ENCODE measurements around the gene NUMA1. TPM values are rescaled to one million over a fixed set of nuclear protein-coding genes. Genes with fewer than 3 reads are reported as not detected.

NUMA1 gene
- total and polyA plus RNA-seq, 2 experiments from 2014 or later, result 119 to 417 TPM

DNA sequence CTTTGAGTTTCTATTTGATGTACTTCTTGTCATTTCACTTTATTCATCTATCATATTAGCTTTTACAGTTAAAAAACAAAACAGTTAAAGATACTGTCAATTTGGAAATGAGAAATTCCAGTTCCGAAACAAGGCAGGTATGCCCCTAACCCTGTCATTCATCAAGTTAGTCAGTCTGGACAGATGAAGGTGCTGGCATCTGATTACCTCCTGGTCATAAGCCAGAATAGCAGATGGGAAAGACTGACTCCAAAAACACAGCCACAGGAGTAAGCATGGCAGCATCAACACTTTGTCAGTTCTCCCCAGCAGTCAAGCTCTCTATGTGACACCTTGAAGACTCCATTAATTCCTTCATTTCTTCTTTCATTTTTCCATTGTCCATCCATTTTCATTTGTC, 4.6 kb upstream of the NUMA1 start:
- Histone ChIP-seq H3K36me3 (no peaks in the 10 kb centered on the region), H3K27ac (no peak overlapping the region), H3K9me3 (ENCODE audit: low read depth) (no peaks in the 10 kb centered on the region), H3K4me3 (no peak overlapping the region), H3K4me1 (ENCODE audit: low read depth) (no peaks in the 10 kb centered on the region), H3K27me3 (no peaks in the 10 kb centered on the region)
- no peak for DNase-seq (ENCODE audit: low read depth in 1 of 2, low spot score in 1 of 2)
- TF ChIP-seq, protein P1, sequence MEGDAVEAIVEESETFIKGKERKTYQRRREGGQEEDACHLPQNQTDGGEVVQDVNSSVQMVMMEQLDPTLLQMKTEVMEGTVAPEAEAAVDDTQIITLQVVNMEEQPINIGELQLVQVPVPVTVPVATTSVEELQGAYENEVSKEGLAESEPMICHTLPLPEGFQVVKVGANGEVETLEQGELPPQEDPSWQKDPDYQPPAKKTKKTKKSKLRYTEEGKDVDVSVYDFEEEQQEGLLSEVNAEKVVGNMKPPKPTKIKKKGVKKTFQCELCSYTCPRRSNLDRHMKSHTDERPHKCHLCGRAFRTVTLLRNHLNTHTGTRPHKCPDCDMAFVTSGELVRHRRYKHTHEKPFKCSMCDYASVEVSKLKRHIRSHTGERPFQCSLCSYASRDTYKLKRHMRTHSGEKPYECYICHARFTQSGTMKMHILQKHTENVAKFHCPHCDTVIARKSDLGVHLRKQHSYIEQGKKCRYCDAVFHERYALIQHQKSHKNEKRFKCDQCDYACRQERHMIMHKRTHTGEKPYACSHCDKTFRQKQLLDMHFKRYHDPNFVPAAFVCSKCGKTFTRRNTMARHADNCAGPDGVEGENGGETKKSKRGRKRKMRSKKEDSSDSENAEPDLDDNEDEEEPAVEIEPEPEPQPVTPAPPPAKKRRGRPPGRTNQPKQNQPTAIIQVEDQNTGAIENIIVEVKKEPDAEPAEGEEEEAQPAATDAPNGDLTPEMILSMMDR (IDR thresholded peaks at IDR 0.05; ENCODE audit: low read depth, low read length), result no peak

DNA sequence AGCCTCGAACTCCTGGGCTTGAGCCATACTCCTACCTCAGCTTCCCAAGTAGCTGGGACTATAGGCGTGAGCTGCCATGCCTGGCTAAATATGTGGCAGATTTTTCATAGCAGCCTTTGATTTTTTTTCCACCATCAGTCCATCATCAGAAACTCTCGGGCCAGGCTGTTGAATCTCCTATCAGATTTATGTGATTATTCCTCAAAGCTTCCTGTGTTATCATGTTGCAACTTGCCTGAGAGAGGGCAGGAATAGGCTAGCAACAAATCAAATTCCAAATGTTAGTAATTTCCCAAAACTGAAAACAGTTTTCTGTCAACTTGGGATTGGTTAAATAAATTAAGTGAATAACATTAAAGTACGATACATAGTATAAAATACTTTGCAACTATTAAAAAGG, 3.7 kb upstream of the NUMA1 start:
- no peaks in the 10 kb centered on the region for H3K27me3 ChIP-seq
- H3K9me3 ChIP-seq (ENCODE audit: low read depth), result no peaks in the 10 kb centered on the region
- H3K4me3 ChIP-seq, result no peak overlapping the region
- H3K36me3 ChIP-seq, result no peaks in the 10 kb centered on the region
- TF ChIP-seq, protein P1 (IDR thresholded peaks at IDR 0.05; ENCODE audit: low read depth, low read length), result no peak
- H3K27ac ChIP-seq, result no peak overlapping the region
- H3K4me1 ChIP-seq (ENCODE audit: low read depth), result no peaks in the 10 kb centered on the region
- DNase-seq (ENCODE audit: low read depth in 1 of 2, low spot score in 1 of 2), result no peak

DNA sequence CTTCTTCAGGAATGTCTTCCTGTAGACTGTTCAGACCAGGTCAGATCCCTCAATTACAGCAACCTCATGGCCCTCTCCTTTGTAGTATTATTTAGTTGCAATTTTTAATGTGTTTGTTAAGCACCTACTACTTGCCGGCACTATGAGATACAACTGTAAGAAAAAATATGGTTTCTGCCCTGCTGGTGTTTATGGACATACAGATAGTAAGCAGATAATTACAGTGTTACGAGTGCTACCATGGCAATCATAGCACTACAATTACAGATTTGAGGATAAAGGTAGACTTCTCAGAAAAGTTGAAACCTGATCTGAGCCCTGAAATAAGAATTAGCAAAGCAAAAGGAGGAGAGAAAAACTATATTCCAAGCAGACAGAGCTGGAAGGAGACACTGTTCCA, 3.1 kb upstream of the NUMA1 start:
- DNase-seq (ENCODE audit: low read depth in 1 of 2, low spot score in 1 of 2), result no peak
- TF ChIP-seq, protein P1 (IDR thresholded peaks at IDR 0.05; ENCODE audit: low read depth, low read length), result no peak

DNA sequence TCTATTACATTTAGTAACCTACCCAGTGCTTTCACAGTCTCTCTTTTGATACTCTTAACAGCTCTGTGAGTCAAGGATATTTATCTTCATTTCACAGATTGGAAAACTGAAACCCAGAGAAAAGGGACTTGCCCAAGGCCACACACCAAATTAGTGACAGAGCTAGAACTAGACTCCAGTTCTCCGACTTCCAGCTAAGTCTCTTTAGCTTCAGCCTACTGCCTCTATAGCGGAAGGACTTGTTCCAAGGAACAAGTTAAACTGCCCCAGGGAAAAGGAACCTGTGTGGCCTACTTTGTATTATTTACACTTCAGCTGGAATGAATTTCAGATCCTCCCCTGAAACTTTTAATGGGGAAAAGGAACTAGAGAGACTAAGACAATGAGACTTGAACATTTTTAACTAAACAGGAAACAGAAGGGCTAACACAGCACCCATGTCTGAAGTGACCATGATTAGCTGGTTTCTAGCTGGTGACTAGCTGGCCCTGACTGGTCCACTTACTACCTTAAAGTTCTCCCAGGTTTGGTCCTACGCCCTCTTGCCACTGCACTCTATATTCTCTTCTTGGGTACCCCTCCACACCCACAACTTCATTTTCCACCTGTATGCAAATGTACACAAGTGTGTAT, 1.6 kb upstream of the NUMA1 start:
- Histone ChIP-seq H3K4me1 (ENCODE audit: low read depth) (no peaks in the 10 kb centered on the region), H3K27me3 (no peaks in the 10 kb centered on the region), H3K9me3 (ENCODE audit: low read depth) (no peaks in the 10 kb centered on the region), H3K4me3 (no peak overlapping the region), H3K36me3 (no peaks in the 10 kb centered on the region), H3K27ac (no peak overlapping the region)
- no peak for DNase-seq (ENCODE audit: low read depth in 1 of 2, low spot score in 1 of 2)
- TF ChIP-seq, protein P1 (IDR thresholded peaks at IDR 0.05; ENCODE audit: low read depth, low read length), result no peak

More for the DNA sequence above, 3.1 kb upstream of the NUMA1 start:
- no peaks in the 10 kb centered on the region for H3K9me3 ChIP-seq (ENCODE audit: low read depth)
- no peaks in the 10 kb centered on the region for H3K27me3 ChIP-seq
- H3K4me3 ChIP-seq, result no peak overlapping the region
- no peaks in the 10 kb centered on the region for H3K36me3 ChIP-seq
- H3K4me1 ChIP-seq (ENCODE audit: low read depth), result no peaks in the 10 kb centered on the region
- H3K27ac ChIP-seq, result no peak overlapping the region

DNA sequence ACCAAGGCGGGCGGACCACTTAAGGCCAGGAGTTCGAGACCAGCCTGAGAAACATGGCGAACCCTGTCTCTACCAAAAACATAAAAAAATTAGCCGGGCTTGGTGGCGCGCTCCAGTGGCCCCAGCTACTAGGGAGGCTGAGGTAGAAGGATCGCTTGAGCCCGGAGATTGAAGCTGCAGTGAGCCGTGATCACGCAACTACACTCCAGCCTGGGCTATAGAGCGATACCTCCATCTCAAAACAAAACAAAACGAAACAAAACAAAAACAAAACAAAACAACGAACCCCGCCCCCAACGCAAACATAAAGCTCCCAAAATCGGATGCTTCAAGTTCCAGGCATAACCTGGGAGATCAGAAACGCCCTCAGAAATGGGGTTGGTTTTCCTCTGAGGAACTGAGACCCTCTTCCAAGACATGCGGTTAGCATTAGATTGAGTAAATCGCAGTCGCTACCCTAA, 872 bp upstream of the NUMA1 start:
- DNase-seq (ENCODE audit: low read depth in 1 of 2, low spot score in 1 of 2), result no peak
- no peaks in the 10 kb centered on the region for H3K36me3 ChIP-seq
- no peaks in the 10 kb centered on the region for H3K4me1 ChIP-seq (ENCODE audit: low read depth)
- H3K27me3 ChIP-seq, result no peaks in the 10 kb centered on the region
- TF ChIP-seq, protein P1 (IDR thresholded peaks at IDR 0.05; ENCODE audit: low read depth, low read length), result no peak
- no peaks in the 10 kb centered on the region for H3K9me3 ChIP-seq (ENCODE audit: low read depth)
- H3K27ac ChIP-seq, result peak overlapping the region; percentile 42
- H3K4me3 ChIP-seq, result peak overlapping the region; percentile 42
